HL-60 (cell line): ENCODE results near the gene IFT52.

Source experiments
- DNase-seq, 2 experiments: peaks; one replicate each; pipeline ENCODE4 v3.0.0-alpha.2; 2010 to 2020; ENCODE audit warnings: low read depth in 1 of 2, low spot score in 1 of 2
- H3K27ac ChIP-seq: fragments of 250-450 bp; sonication (Bioruptor Pico); replicated peaks from 2 replicates; pipeline ENCODE4 v1.5.1; 2020; ENCODE audit warnings: mild to moderate bottlenecking, moderate library complexity
- H3K27me3 ChIP-seq: fragments of 250-450 bp; sonication (Bioruptor Pico); 2 replicates; pipeline ENCODE4 v1.5.1; 2021; ENCODE audit warnings: mild to moderate bottlenecking, moderate library complexity; ENCODE audit not compliant: insufficient read depth, poor library complexity, severe bottlenecking
- H3K4me3 ChIP-seq: replicated peaks from 2 replicates; pipeline ENCODE4 v1.5.1; 2011; ENCODE audit warnings: mild to moderate bottlenecking, control low read depth, low read length; ENCODE audit not compliant: insufficient read depth
- CTCF ChIP-seq: IDR thresholded peaks from one replicate; pipeline ENCODE4 v1.5.1; 2011; ENCODE audit warnings: low read length, control low read depth, inconsistent platforms; ENCODE audit not compliant: insufficient read depth
- GABPA ChIP-seq: IDR thresholded peaks from 2 replicates; pipeline ENCODE4 v1.6.1; 2012; ENCODE audit warnings: low read depth
- POLR2AphosphoS5 ChIP-seq: IDR thresholded peaks from 2 replicates; pipeline ENCODE4 v1.6.1; 2012; ENCODE audit warnings: low read depth
- REST ChIP-seq: IDR thresholded peaks from 2 replicates; pipeline ENCODE4 v1.6.1; 2012; ENCODE audit warnings: low read depth; ENCODE audit not compliant: insufficient replicate concordance
- SPI1 ChIP-seq: IDR thresholded peaks from 2 replicates; pipeline ENCODE4 v1.6.1; 2012; ENCODE audit warnings: low read depth, mild to moderate bottlenecking, borderline replicate concordance

Gene IFT52

GRCh38 chr20:43583133-43583864, 7.4 kb upstream of the IFT52 start:
- peak overlapping the region; percentile 85 for H3K27ac ChIP-seq
- no peak for TF ChIP-seq REST
- TF ChIP-seq SPI1: no peak
- DNase-seq: no peak

GRCh38 chr20:43583982-43584432, 6.7 kb upstream of the IFT52 start:
- H3K27ac ChIP-seq: peak overlapping the region; percentile 85
- H3K4me3 ChIP-seq: no peak overlapping the region
- TF ChIP-seq CTCF (no peak), POLR2AphosphoS5 (peak; percentile 96), REST (peak; percentile 22)
- DNase-seq: peak; percentile 98 to 99
- no peaks in the 10 kb centered on the region for H3K27me3 ChIP-seq

More at GRCh38 chr20:43583133-43583864, 7.4 kb upstream of the IFT52 start:
- H3K4me3 ChIP-seq: no peak overlapping the region
- no peaks in the 10 kb centered on the region for H3K27me3 ChIP-seq

- H3K27ac ChIP-seq: peak overlapping the region; percentile 85
- no peak for TF ChIP-seq POLR2AphosphoS5
- no peak for TF ChIP-seq CTCF
- no peak for TF ChIP-seq REST
- TF ChIP-seq GABPA: no peak
- TF ChIP-seq SPI1: no peak
- H3K4me3 ChIP-seq: no peak overlapping the region
- H3K27me3 ChIP-seq: no peaks in the 10 kb centered on the region
- DNase-seq: no peak
Observed at GRCh38 chr20:43584448-43585136, 6.1 kb upstream of the IFT52 start.
